ENCODE data around the gene IFT88. TPM values are rescaled to one million over a fixed set of nuclear protein-coding genes. Genes with fewer than 3 reads are reported as not detected.

IFT88 gene
- polyA plus RNA-seq, 1 of the 3 experiments (the other 2 are of a cell fraction) = 6.2 TPM

- Histone ChIP-seq H3K9ac (no peak overlapping the region), H2AFZ (ENCODE audit: low read depth) (no peak overlapping the region), H3K4me3 (ENCODE audit: low read depth in 2 of 2, low read length in 1 of 2) (no peak overlapping the region), H3K9me2 (no peaks in the 10 kb centered on the region), H3K27ac (ENCODE audit: low read depth in 2 of 2, low read length in 1 of 2) (no peak overlapping the region), H3K27me3 (ENCODE audit: insufficient read depth) (no peaks in the 10 kb centered on the region), H3K4me1 (ENCODE audit: control insufficient read depth in 1 of 2, insufficient read depth in 2 of 2, low read depth in 1 of 2, low read length in 1 of 2) (no peaks in the 10 kb centered on the region; a peak in 1 of 4 replicates), H3K4me2 (no peak overlapping the region), H3K79me2 (ENCODE audit: insufficient read depth) (no peaks in the 10 kb centered on the region), H3F3A (replicated peaks; ENCODE audit: insufficient read depth) (no peaks in the 10 kb centered on the region), H3K36me3 (replicated peaks in 1 of 2; ENCODE audit: control insufficient read depth in 1 of 2, insufficient read depth in 2 of 2, low read length in 1 of 2) (peaks cover 33 to 61% of the 10 kb centered on the region in 2 experiments), H3K9me3 (peaks cover 6% of the 10 kb centered on the region; the same call in 1 of the 2 replicates), H4K20me1 (ENCODE audit: insufficient read depth) (no peaks in the 10 kb centered on the region)
- POLR2A ChIA-PET = no interaction called here
- 79% methylated on average over 4 of the region's 4 CpGs for WGBS (ENCODE audit: low lambda C conversion rate)
- TF ChIP-seq, protein P1, sequence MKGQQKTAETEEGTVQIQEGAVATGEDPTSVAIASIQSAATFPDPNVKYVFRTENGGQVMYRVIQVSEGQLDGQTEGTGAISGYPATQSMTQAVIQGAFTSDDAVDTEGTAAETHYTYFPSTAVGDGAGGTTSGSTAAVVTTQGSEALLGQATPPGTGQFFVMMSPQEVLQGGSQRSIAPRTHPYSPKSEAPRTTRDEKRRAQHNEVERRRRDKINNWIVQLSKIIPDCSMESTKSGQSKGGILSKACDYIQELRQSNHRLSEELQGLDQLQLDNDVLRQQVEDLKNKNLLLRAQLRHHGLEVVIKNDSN (IDR thresholded peaks at IDR 0.05; ENCODE audit: borderline replicate concordance, low read depth) = no peak
- no peak for TF ChIP-seq CHD2 (IDR thresholded peaks at IDR 0.05; ENCODE audit: low read length, partially characterized antibody)
- TF ChIP-seq, protein P2, sequence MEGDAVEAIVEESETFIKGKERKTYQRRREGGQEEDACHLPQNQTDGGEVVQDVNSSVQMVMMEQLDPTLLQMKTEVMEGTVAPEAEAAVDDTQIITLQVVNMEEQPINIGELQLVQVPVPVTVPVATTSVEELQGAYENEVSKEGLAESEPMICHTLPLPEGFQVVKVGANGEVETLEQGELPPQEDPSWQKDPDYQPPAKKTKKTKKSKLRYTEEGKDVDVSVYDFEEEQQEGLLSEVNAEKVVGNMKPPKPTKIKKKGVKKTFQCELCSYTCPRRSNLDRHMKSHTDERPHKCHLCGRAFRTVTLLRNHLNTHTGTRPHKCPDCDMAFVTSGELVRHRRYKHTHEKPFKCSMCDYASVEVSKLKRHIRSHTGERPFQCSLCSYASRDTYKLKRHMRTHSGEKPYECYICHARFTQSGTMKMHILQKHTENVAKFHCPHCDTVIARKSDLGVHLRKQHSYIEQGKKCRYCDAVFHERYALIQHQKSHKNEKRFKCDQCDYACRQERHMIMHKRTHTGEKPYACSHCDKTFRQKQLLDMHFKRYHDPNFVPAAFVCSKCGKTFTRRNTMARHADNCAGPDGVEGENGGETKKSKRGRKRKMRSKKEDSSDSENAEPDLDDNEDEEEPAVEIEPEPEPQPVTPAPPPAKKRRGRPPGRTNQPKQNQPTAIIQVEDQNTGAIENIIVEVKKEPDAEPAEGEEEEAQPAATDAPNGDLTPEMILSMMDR (IDR thresholded peaks at IDR 0.05) = no peak
- TF ChIP-seq FOXJ3 (CRISPR knock-in tag; IDR thresholded peaks at IDR 0.05) = no peak
- no peak for TF ChIP-seq ELF1 (IDR thresholded peaks at IDR 0.05)
- no peak for TF ChIP-seq FOSL2 (IDR thresholded peaks at IDR 0.05; ENCODE audit: borderline replicate concordance, low read depth)
- no peak for TF ChIP-seq POLR2AphosphoS5 (IDR thresholded peaks at IDR 0.05; ENCODE audit: low read depth, low read length)
- no peak for TF ChIP-seq SIN3A (IDR thresholded peaks at IDR 0.05; ENCODE audit: borderline replicate concordance, low read depth, low read length)
- TF ChIP-seq TEAD4 (IDR thresholded peaks at IDR 0.05; ENCODE audit: borderline replicate concordance, insufficient read depth) = no peak
- TF ChIP-seq YY1 (IDR thresholded peaks at IDR 0.05; ENCODE audit: low read depth) = no peak
- no peak for TF ChIP-seq PBX3 (IDR thresholded peaks at IDR 0.05)
- no peak for TF ChIP-seq RFX5 (IDR thresholded peaks at IDR 0.05; ENCODE audit: low read length)
- DNase-seq = no peak
- CTCF ChIA-PET = no interaction called here
Observed at GRCh38 chr13:20588529-20589110, 21.7 kb downstream of the IFT88 start.

DNA sequence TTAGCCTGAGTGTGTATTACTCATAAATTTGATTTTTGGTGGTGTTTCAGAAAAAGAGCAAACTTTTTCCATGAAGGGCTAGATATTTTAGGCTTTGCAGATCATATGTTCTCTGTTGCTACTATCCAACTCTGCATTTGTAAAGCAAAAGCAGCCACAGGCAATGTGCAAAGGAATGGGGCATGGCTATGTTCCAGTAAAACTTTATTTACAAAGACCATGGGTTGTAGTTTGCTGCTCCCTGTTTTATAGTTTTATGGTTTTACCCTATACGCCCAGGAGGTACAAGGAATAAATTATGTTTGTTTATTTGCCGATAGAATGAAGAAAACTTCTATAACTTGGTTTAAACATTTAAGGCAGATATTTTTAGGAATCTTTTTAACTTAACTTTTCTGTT lies 23.6 kb downstream of the IFT88 start:
- no peak overlapping the region for H3K9ac ChIP-seq
- POLR2A ChIA-PET = no interaction called here
- no peak for DNase-seq
- no peak for TF ChIP-seq SIN3A (IDR thresholded peaks at IDR 0.05; ENCODE audit: borderline replicate concordance, low read depth, low read length)
- TF ChIP-seq, protein P3, sequence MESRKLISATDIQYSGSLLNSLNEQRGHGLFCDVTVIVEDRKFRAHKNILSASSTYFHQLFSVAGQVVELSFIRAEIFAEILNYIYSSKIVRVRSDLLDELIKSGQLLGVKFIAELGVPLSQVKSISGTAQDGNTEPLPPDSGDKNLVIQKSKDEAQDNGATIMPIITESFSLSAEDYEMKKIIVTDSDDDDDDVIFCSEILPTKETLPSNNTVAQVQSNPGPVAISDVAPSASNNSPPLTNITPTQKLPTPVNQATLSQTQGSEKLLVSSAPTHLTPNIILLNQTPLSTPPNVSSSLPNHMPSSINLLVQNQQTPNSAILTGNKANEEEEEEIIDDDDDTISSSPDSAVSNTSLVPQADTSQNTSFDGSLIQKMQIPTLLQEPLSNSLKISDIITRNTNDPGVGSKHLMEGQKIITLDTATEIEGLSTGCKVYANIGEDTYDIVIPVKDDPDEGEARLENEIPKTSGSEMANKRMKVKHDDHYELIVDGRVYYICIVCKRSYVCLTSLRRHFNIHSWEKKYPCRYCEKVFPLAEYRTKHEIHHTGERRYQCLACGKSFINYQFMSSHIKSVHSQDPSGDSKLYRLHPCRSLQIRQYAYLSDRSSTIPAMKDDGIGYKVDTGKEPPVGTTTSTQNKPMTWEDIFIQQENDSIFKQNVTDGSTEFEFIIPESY (IDR thresholded peaks at IDR 0.05; ENCODE audit: borderline replicate concordance, low read depth) = no peak
- no peak for TF ChIP-seq RFX5 (IDR thresholded peaks at IDR 0.05; ENCODE audit: low read length)
- no peak for TF ChIP-seq TAF1 (IDR thresholded peaks at IDR 0.05; ENCODE audit: borderline replicate concordance, low read depth, low read length)
- no peak for TF ChIP-seq RAD21 (IDR thresholded peaks at IDR 0.05; ENCODE audit: low read length)
- no peak for TF ChIP-seq EZH2phosphoT487 (IDR thresholded peaks at IDR 0.05; ENCODE audit: borderline replicate concordance, low read depth)
- TF ChIP-seq RCOR1 (IDR thresholded peaks at IDR 0.05; ENCODE audit: low read length) = no peak
- no peak for TF ChIP-seq IRF3 (IDR thresholded peaks at IDR 0.05; ENCODE audit: low read depth, low read length)
- TF ChIP-seq FOXJ3 (CRISPR knock-in tag; IDR thresholded peaks at IDR 0.05) = no peak
- TF ChIP-seq USF2 (IDR thresholded peaks at IDR 0.05; ENCODE audit: borderline replicate concordance, low read depth, low read length) = no peak
- no peak for TF ChIP-seq MEF2A (IDR thresholded peaks at IDR 0.05; ENCODE audit: borderline replicate concordance, low read depth)

More for the DNA sequence above, 23.6 kb downstream of the IFT88 start:
- H2AFZ ChIP-seq (ENCODE audit: low read depth) = no peak overlapping the region
- H3K79me2 ChIP-seq (ENCODE audit: insufficient read depth) = no peaks in the 10 kb centered on the region
- 97% methylated on average over 2 of the region's 2 CpGs for WGBS (ENCODE audit: low lambda C conversion rate)
- H4K20me1 ChIP-seq (ENCODE audit: insufficient read depth) = no peaks in the 10 kb centered on the region
- no peaks in the 10 kb centered on the region for H3K27me3 ChIP-seq (ENCODE audit: insufficient read depth)
- H3K27ac ChIP-seq (ENCODE audit: low read depth in 2 of 2, low read length in 1 of 2) = no peak overlapping the region
- no peaks in the 10 kb centered on the region for H3K9me3 ChIP-seq
- peaks cover 17 to 43% of the 10 kb centered on the region in 2 experiments for H3K36me3 ChIP-seq (replicated peaks in 1 of 2; ENCODE audit: control insufficient read depth in 1 of 2, insufficient read depth in 2 of 2, low read length in 1 of 2)
- CTCF ChIA-PET = no interaction called here
- H3K4me2 ChIP-seq = no peak overlapping the region
- no peaks in the 10 kb centered on the region for H3K9me2 ChIP-seq
- H3K4me3 ChIP-seq (ENCODE audit: low read depth in 2 of 2, low read length in 1 of 2) = no peak overlapping the region
- H3K4me1 ChIP-seq (ENCODE audit: control insufficient read depth in 1 of 2, insufficient read depth in 2 of 2, low read depth in 1 of 2, low read length in 1 of 2) = no peaks in the 10 kb centered on the region; a peak in 1 of 4 replicates
- no peaks in the 10 kb centered on the region for H3F3A ChIP-seq (replicated peaks; ENCODE audit: insufficient read depth)
